ENCODE measurements around the gene RUFY2. TPM values are rescaled to one million over a fixed set of nuclear protein-coding genes. Genes with fewer than 3 reads are reported as not detected.
A peak's percentile ranks its signal among the peaks of the same experiment; 100 is the strongest.

Gene RUFY2
- total RNA-seq, 1 experiment from 2014 or later, result 30.5 TPM

GRCh38 chr10:68302871-68303270 is 104.2 kb downstream of the RUFY2 start:
- Histone ChIP-seq H3K9me3 (ENCODE audit: insufficient read depth, low read depth) (no peaks in the 10 kb centered on the region), H3K9me2 (ENCODE audit: insufficient read depth) (no peaks in the 10 kb centered on the region), H3K4me1 (replicated peaks; ENCODE audit: insufficient read depth) (peaks cover 14% of the 10 kb centered on the region), H3F3A (ENCODE audit: insufficient read depth, low read depth) (0 out of 2 replicates have a peak, but pooled peaks cover 3% of the 10 kb centered on the region), H3K79me2 (ENCODE audit: low read depth) (no peaks in the 10 kb centered on the region), H3K36me3 (ENCODE audit: low read depth) (no peaks in the 10 kb centered on the region), H2AFZ (no peak overlapping the region), H3K4me3 (no peak overlapping the region), H3K27me3 (ENCODE audit: insufficient read depth, low read depth) (no peaks in the 10 kb centered on the region), H4K20me1 (ENCODE audit: insufficient read depth) (no peaks in the 10 kb centered on the region), H3K27ac (no peak overlapping the region), H3K4me2 (no peak overlapping the region)
- intact Hi-C loops (cut with micrococcal nuclease; ENCODE audit: unreplicated experiment), result loop anchor here (1.0 to 5.0 kb wide), 6 partner anchors 91 to 636 kb away; partner anchors contain the start of gene CTNNA3
- CTCF ChIA-PET, result interaction anchor here (0.6 to 2.8 kb wide), 5 partner anchors 50 to 734 kb away, joined by 3 to 24 read pairs (median 5); no protein-coding TSS in a partner anchor
- POLR2A ChIA-PET (ENCODE audit: unreplicated experiment), result interaction anchor here (0.6 kb wide), 2 partner anchors 39 to 145 kb away, joined by 15 to 24 read pairs; no protein-coding TSS in a partner anchor
- DNase-seq, result no peak
- TF ChIP-seq CTCF (conservative IDR thresholded peaks at IDR 0.05) (no peak), EZH2 (IDR thresholded peaks at IDR 0.05; ENCODE audit: low read depth) (no peak)
- BruUV-seq (replicated peaks), result no TSS peak

- Histone ChIP-seq H3K27ac (no peak overlapping the region), H3K9me3 (ENCODE audit: insufficient read depth, low read depth) (no peaks in the 10 kb centered on the region), H3K27me3 (ENCODE audit: insufficient read depth, low read depth) (no peaks in the 10 kb centered on the region), H3K79me2 (ENCODE audit: low read depth) (no peaks in the 10 kb centered on the region), H3K36me3 (ENCODE audit: low read depth) (no peaks in the 10 kb centered on the region), H3K4me2 (no peak overlapping the region), H3K4me1 (replicated peaks; ENCODE audit: insufficient read depth) (peaks cover 14% of the 10 kb centered on the region), H3K9me2 (ENCODE audit: insufficient read depth) (no peaks in the 10 kb centered on the region), H3K4me3 (no peak overlapping the region), H4K20me1 (ENCODE audit: insufficient read depth) (no peaks in the 10 kb centered on the region), H3F3A (ENCODE audit: insufficient read depth, low read depth) (0 out of 2 replicates have a peak, but pooled peaks cover 3% of the 10 kb centered on the region), H2AFZ (no peak overlapping the region)
- POLR2A ChIA-PET (ENCODE audit: unreplicated experiment), result interaction anchor here (0.6 kb wide), 2 partner anchors 38 to 145 kb away, joined by 15 to 24 read pairs; no protein-coding TSS in a partner anchor
- DNase-seq, result peak in 1 of 2 experiments; percentile 6
- intact Hi-C loops (cut with micrococcal nuclease; ENCODE audit: unreplicated experiment), result loop anchor here (1.0 to 5.0 kb wide), 6 partner anchors 90 to 635 kb away; partner anchors contain the start of gene CTNNA3
- CTCF ChIA-PET, result interaction anchor here (0.6 to 2.8 kb wide), 8 partner anchors 50 to 606 kb away, joined by 3 to 24 read pairs (median 4); no protein-coding TSS in a partner anchor
- no peak for TF ChIP-seq EZH2 (IDR thresholded peaks at IDR 0.05; ENCODE audit: low read depth)
- peak; percentile 49; the same call in 1 of the 2 replicates for TF ChIP-seq CTCF (conservative IDR thresholded peaks at IDR 0.05)
- no TSS peak for BruUV-seq (replicated peaks)
Measured at GRCh38 chr10:68302503-68302823, 104.6 kb downstream of the RUFY2 start.

GRCh38 chr10:68301790-68302502 is 105.1 kb downstream of the RUFY2 start:
- POLR2A ChIA-PET (ENCODE audit: unreplicated experiment), result interaction anchor here (0.6 kb wide), 3 partner anchors 27 to 144 kb away, joined by 3 to 24 read pairs (median 15); no protein-coding TSS in a partner anchor
- CTCF ChIA-PET, result interaction anchor here (0.5 to 2.8 kb wide), 8 partner anchors 78 to 605 kb away, joined by 3 to 24 read pairs (median 3); no protein-coding TSS in a partner anchor
- no TSS peak for BruUV-seq (replicated peaks)
- Histone ChIP-seq H3K4me2 (peak overlapping the region; percentile 11), H3K4me1 (replicated peaks; ENCODE audit: insufficient read depth) (peaks cover 14% of the 10 kb centered on the region), H2AFZ (no peak overlapping the region), H3K36me3 (ENCODE audit: low read depth) (no peaks in the 10 kb centered on the region), H3K79me2 (ENCODE audit: low read depth) (no peaks in the 10 kb centered on the region), H3K4me3 (no peak overlapping the region), H3K27ac (no peak overlapping the region), H3K9me2 (ENCODE audit: insufficient read depth) (no peaks in the 10 kb centered on the region), H3F3A (ENCODE audit: insufficient read depth, low read depth) (0 out of 2 replicates have a peak, but pooled peaks cover 3% of the 10 kb centered on the region), H3K9me3 (ENCODE audit: insufficient read depth, low read depth) (no peaks in the 10 kb centered on the region), H3K27me3 (ENCODE audit: insufficient read depth, low read depth) (no peaks in the 10 kb centered on the region), H4K20me1 (ENCODE audit: insufficient read depth) (no peaks in the 10 kb centered on the region)
- intact Hi-C loops (cut with micrococcal nuclease; ENCODE audit: unreplicated experiment), result loop anchor here (1.0 to 5.0 kb wide), 6 partner anchors 90 to 635 kb away; partner anchors contain the start of gene CTNNA3
- TF ChIP-seq CTCF (conservative IDR thresholded peaks at IDR 0.05) (peak; percentile 81), EZH2 (IDR thresholded peaks at IDR 0.05; ENCODE audit: low read depth) (no peak)
- DNase-seq, result peak; percentile 9 to 80

Data from PC-9 (cell line).